Dermis microvascular lymphatic vessel endothelial cell (primary cell): ENCODE data around the gene FTHL17. TPM values are rescaled to one million over a fixed set of nuclear protein-coding genes. Genes with fewer than 3 reads are reported as not detected.

ENCODE experiments used
- DNase-seq, 2 donors: peaks; one replicate each; pipeline versions ENCODE4 v3.0.0 to v3.0.0-alpha.2; 2010; ENCODE audit warnings: low read depth in 2 of 2
- total RNA-seq: library from RNA; depleted of rRNA; stranded (reverse); fragments of >200 nt; gene quantifications from 2 replicates; pipeline ENCODE4 v1.2.1, GENCODE V29; 2014

Gene FTHL17
- total RNA-seq, result not detected in 2 replicates

GRCh38 chrX:31071725-31072124 lies at the start of gene FTHL17:
Gene FTHL17, minus strand, starts transcription at chrX:31072041. Its CDS starts 88 bp downstream, at chrX:31071953.
- DNase-seq, result no peak

- DNase-seq, result peak in 1 of 2 donors; percentile 2
Measured at GRCh38 chrX:31117266-31117665, 45.4 kb upstream of the FTHL17 start.

GRCh38 chrX:31115398-31115797 lies 43.6 kb upstream of the FTHL17 start:
- no peak for DNase-seq

- no peak for DNase-seq
Measured at GRCh38 chrX:31114858-31115257, 43.0 kb upstream of the FTHL17 start.

GRCh38 chrX:31112226-31112999 lies 40.6 kb upstream of the FTHL17 start:
- no peak for DNase-seq

GRCh38 chrX:31110657-31111056 lies 38.8 kb upstream of the FTHL17 start:
- DNase-seq, result no peak

GRCh38 chrX:31099536-31100090 lies 27.8 kb upstream of the FTHL17 start:
- DNase-seq, result peak in 1 of 2 donors; percentile 0

- DNase-seq, result peak in 1 of 2 donors; percentile 2
Measured at GRCh38 chrX:31098079-31098478, 26.2 kb upstream of the FTHL17 start.

- no peak for DNase-seq
Measured at GRCh38 chrX:31093639-31093975, 21.8 kb upstream of the FTHL17 start.

GRCh38 chrX:31092970-31093638 lies 21.3 kb upstream of the FTHL17 start:
- DNase-seq, result no peak

- DNase-seq, result no peak
Measured at GRCh38 chrX:31092476-31092875, 20.6 kb upstream of the FTHL17 start.

GRCh38 chrX:31091819-31092218 lies 20.0 kb upstream of the FTHL17 start:
- DNase-seq, result no peak

GRCh38 chrX:31074522-31074921 lies 2.7 kb upstream of the FTHL17 start:
- DNase-seq, result no peak

- DNase-seq, result no peak
Measured at GRCh38 chrX:31071262-31071661, 579 bp downstream of the FTHL17 start.

GRCh38 chrX:31070057-31070468 lies 1.8 kb downstream of the FTHL17 start:
- DNase-seq, result no peak

GRCh38 chrX:31063114-31063513 lies 8.7 kb downstream of the FTHL17 start:
- no peak for DNase-seq

GRCh38 chrX:31061091-31061490 lies 10.8 kb downstream of the FTHL17 start:
- DNase-seq, result no peak

- no peak for DNase-seq
Measured at GRCh38 chrX:31060016-31060415, 11.8 kb downstream of the FTHL17 start.

GRCh38 chrX:31058284-31058683 lies 13.6 kb downstream of the FTHL17 start:
- DNase-seq, result no peak

GRCh38 chrX:31057691-31058090 lies 14.2 kb downstream of the FTHL17 start:
- no peak for DNase-seq

- no peak for DNase-seq
Measured at GRCh38 chrX:31057291-31057690, 14.6 kb downstream of the FTHL17 start.

GRCh38 chrX:31053621-31054020 lies 18.2 kb downstream of the FTHL17 start:
- no peak for DNase-seq

- DNase-seq, result no peak
Measured at GRCh38 chrX:31039327-31039711, 32.5 kb downstream of the FTHL17 start.
